AG10803 (cell line): Measurements from ENCODE around the gene COL23A1.

Experiments used
- DNase-seq: peaks from one replicate; pipeline ENCODE4 v3.0.0; 2010; ENCODE audit warnings: low read depth
- H3K4me3 ChIP-seq: 2 replicates; pipeline ENCODE4 v1.5.1; 2011; ENCODE audit warnings: mild to moderate bottlenecking, low read length, control low read depth
- CTCF ChIP-seq: conservative IDR thresholded peaks from 2 replicates; pipeline ENCODE4 v1.5.1; 2011; ENCODE audit warnings: mild to moderate bottlenecking, low read length, control low read depth, inconsistent platforms

Gene COL23A1

GRCh38 chr5:178291161-178291561 lies 299.0 kb downstream of the COL23A1 start:
- no peak for TF ChIP-seq CTCF
- no peak overlapping the region for H3K4me3 ChIP-seq
- DNase-seq, result no peak

- H3K4me3 ChIP-seq, result no peak overlapping the region
- no peak for TF ChIP-seq CTCF
- no peak for DNase-seq
Observed at GRCh38 chr5:178290376-178290775, 299.8 kb downstream of the COL23A1 start.

GRCh38 chr5:178289438-178289837 lies 300.8 kb downstream of the COL23A1 start:
- H3K4me3 ChIP-seq, result no peak overlapping the region
- TF ChIP-seq CTCF, result no peak
- no peak for DNase-seq

- no peak overlapping the region for H3K4me3 ChIP-seq
- no peak for TF ChIP-seq CTCF
- peak; percentile 15 for DNase-seq
Observed at GRCh38 chr5:178288401-178289368, 301.5 kb downstream of the COL23A1 start.

GRCh38 chr5:178287791-178288105 lies 302.4 kb downstream of the COL23A1 start:
- peak; percentile 15 for DNase-seq
- no peak overlapping the region for H3K4me3 ChIP-seq
- TF ChIP-seq CTCF, result no peak

GRCh38 chr5:178287091-178287790 lies 303.0 kb downstream of the COL23A1 start:
- H3K4me3 ChIP-seq, result no peak overlapping the region
- TF ChIP-seq CTCF, result no peak
- DNase-seq, result no peak
